Urinary bladder (tissue), 4 donors: ENCODE data around the gene SOX12. TPM values are rescaled to one million over a fixed set of nuclear protein-coding genes. Genes with fewer than 3 reads are reported as not detected.

ENCODE experiments used
- DNase-seq: peaks from one replicate; pipeline ENCODE4 v3.0.0-alpha.2; 2015; ENCODE audit errors: extremely low spot score
- H3K27ac ChIP-seq: one replicate; pipeline ENCODE4 v1.5.1; 2013; ENCODE audit warnings: low read depth, mild to moderate bottlenecking, moderate library complexity
- H3K36me3 ChIP-seq: one replicate; pipeline ENCODE4 v1.6.1; 2013; ENCODE audit warnings: mild to moderate bottlenecking, moderate library complexity; ENCODE audit not compliant: insufficient read depth
- H3K4me1 ChIP-seq: one replicate; pipeline ENCODE4 v1.6.1; 2013; ENCODE audit warnings: mild to moderate bottlenecking, moderate library complexity; ENCODE audit not compliant: insufficient read depth
- H3K4me3 ChIP-seq: one replicate; pipeline ENCODE4 v1.5.1; 2013; ENCODE audit warnings: low read depth, low read length
- WGBS: extraction: QIAGEN DNeasy Blood & Tissue Kit; methylation state at CpG from one replicate; pipeline ENCODE4 v1.1.7; 2013; 5-methylcytosine and 5-hydroxymethylcytosine counted together
- polyA plus RNA-seq: library from polyadenylated mRNA; stranded (reverse); fragments of 200-250 nt; gene quantifications from one replicate; pipeline ENCODE4 v1.2.3, GENCODE V29; 2013
- total RNA-seq: library from RNA; depleted of rRNA; stranded (reverse); fragments of >200 nt; gene quantifications from one replicate; pipeline ENCODE4 v1.2.3, GENCODE V29; 2014
- donor health status: healthy with polysubstance abuse.
- donor health status: healthy.

Gene SOX12
- total RNA-seq (3.4 TPM), polyA plus RNA-seq (11.1 TPM)

DNA sequence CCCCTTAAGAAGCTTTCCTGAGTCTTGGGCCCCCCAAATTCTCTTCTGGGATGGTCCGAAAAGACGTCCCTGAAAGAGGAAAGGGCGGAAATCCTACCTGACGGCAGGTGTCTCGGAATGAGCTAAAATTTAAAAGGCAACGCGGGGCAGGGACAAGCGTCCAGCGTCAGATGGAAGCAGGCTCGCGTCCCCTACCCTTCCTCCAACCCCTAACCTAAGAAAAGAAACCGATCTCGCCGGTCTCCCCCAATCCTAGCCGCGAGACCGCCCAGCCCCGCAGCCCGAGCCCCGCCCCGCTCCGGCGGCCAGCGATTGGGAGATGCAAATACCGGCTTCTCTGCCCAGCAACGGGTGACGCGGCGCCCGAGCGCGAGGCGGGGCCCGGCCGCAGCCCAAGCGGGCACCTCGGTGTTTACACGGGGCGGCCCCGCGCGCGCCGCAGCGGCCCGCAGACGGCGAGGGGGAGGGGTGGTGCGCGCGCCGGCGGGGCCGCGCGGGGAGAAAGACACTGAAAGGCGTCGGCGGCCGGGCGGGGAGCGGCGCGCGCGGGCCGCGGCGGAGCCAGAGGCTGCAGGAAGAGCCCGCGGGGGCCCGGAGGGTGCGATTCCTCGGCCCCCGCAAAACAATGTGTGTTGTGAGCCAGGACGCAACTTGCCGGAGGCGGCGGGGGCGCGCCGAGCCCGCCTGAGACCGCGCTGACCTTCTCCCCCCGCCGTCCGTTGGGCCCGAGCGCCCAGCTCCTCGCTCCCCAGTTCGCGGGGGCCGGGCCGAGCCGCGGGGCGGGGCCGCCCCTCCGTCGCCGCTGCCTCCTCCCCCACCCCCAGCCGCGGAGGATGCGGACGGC lies at the start of gene SOX12:
TSS of gene SOX12 (plus strand) at position 508 of the 844 bp plus-strand sequence. CDS start 373 bp downstream, outside the sequence.
- H3K4me1 ChIP-seq, result no peaks in the 10 kb centered on the region
- H3K36me3 ChIP-seq, result no peaks in the 10 kb centered on the region
- peak; percentile 86 for DNase-seq
- H3K27ac ChIP-seq, result peak within 1 kb of the TSS; percentile 94
- H3K4me3 ChIP-seq, result peak within 1 kb of the TSS; percentile 79
- under 1% methylated on average over 106 of the region's 106 CpGs for WGBS

DNA sequence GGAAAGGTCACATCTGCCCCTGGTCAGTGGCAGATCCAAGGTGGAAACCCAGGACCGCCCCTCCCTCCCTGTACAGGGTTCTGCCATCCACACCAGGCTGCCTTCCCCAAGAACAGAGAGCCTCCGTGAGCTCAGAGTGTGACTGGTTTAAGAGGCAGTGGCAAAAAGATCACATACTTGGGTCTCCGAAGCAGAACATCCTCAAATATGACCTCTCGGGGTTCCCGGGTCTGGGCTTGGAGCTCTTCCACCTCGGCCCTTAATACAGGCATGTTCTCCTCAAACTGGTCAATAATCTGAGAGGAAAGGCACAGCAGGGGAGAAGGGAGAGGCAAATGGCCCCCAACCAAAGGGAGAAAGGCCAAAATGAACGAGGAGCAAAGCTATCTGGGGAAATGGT lies 49.6 kb upstream of the SOX12 start:
- H3K4me1 ChIP-seq, result no peaks in the 10 kb centered on the region
- DNase-seq, result no peak
- no peak overlapping the region for H3K4me3 ChIP-seq
- H3K27ac ChIP-seq, result no peak overlapping the region
- WGBS, result 89% methylated on average over 7 of the region's 7 CpGs
- peaks cover 3% of the 10 kb centered on the region for H3K36me3 ChIP-seq

- no peaks in the 10 kb centered on the region for H3K4me1 ChIP-seq
- WGBS, result 91% methylated on average over 12 of the region's 12 CpGs
- H3K36me3 ChIP-seq, result peaks cover 3% of the 10 kb centered on the region
- no peak overlapping the region for H3K4me3 ChIP-seq
- no peak for DNase-seq
- H3K27ac ChIP-seq, result no peak overlapping the region
Measured at GRCh38 chr20:276620-277495, 48.5 kb upstream of the SOX12 start.

GRCh38 chr20:277496-277781 lies 47.9 kb upstream of the SOX12 start:
- Histone ChIP-seq H3K36me3 (peaks cover 3% of the 10 kb centered on the region), H3K4me3 (no peak overlapping the region), H3K27ac (no peak overlapping the region), H3K4me1 (no peaks in the 10 kb centered on the region)
- DNase-seq, result no peak
- 23% methylated on average over 3 of the region's 3 CpGs for WGBS

DNA sequence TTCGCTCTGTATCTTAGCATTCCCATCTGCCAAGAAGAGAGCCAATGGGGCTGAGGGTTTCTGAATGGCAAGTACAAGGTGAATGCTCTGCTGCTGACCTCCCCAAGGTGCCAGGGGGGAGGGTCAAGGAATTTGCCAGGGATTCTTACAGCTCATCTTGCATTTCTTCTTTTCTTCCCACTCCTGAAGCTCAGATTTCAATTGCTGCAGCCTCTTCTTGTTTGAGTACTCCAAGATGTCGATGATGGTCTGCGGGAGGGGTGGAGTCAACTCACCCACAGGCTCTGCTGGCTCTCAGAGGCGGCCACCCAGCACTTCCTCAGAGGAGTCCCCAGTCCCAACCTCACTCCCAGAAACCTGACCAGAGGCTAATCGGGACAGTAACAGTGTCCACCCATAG lies 47.2 kb upstream of the SOX12 start:
- 84% methylated on average over 5 of the region's 5 CpGs for WGBS
- H3K36me3 ChIP-seq, result peaks cover 3% of the 10 kb centered on the region
- H3K4me1 ChIP-seq, result no peaks in the 10 kb centered on the region
- no peak overlapping the region for H3K27ac ChIP-seq
- H3K4me3 ChIP-seq, result no peak overlapping the region
- DNase-seq, result no peak

GRCh38 chr20:278607-279571 lies 46.5 kb upstream of the SOX12 start:
- H3K36me3 ChIP-seq, result peaks cover 3% of the 10 kb centered on the region
- H3K27ac ChIP-seq, result no peak overlapping the region
- H3K4me3 ChIP-seq, result no peak overlapping the region
- 70% methylated on average over 73 of the region's 88 CpGs for WGBS
- DNase-seq, result no peak
- no peaks in the 10 kb centered on the region for H3K4me1 ChIP-seq

DNA sequence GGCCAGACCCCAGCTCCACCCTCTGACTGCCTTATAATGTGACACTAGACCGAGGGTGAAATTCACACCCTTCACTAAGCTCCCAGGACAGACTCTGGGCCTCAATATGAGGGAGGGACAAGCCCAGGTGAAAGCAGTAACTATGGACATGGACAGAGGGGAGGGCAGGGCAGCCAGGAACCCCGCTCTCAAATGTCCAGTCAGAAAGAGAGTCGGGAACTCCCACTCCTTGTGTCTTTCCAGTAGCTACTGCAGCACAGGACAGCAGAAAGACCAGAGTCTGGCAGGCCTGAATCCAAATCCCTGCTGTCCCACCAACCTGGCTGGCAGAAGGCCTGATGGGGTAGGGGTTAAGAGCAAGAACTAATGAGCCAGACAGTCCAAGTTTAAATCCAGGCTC lies 41.2 kb upstream of the SOX12 start:
- H3K4me3 ChIP-seq, result no peak overlapping the region
- 61% methylated on average over 3 of the region's 3 CpGs for WGBS
- no peaks in the 10 kb centered on the region for H3K36me3 ChIP-seq
- H3K27ac ChIP-seq, result no peak overlapping the region
- H3K4me1 ChIP-seq, result no peaks in the 10 kb centered on the region
- DNase-seq, result no peak

DNA sequence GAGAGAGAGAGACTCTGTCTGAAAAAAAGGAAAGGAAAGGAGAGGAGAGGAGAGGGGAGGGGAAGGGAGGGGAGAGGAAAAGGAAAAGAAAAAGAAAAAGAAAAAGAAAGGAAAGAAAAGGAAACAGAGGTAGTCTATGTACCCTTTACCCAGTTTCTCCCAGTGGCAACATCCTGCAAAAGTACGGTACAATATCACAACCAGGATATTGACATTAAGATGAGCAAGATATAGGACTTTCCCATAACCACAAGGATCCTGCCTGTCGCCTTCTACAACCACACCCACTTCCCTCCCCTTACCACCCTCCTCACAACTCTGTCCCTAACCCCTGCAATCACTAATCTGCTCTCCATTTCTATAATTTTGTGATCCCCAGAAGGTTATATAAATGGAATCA lies 38.8 kb upstream of the SOX12 start:
- no peak overlapping the region for H3K4me3 ChIP-seq

DNA sequence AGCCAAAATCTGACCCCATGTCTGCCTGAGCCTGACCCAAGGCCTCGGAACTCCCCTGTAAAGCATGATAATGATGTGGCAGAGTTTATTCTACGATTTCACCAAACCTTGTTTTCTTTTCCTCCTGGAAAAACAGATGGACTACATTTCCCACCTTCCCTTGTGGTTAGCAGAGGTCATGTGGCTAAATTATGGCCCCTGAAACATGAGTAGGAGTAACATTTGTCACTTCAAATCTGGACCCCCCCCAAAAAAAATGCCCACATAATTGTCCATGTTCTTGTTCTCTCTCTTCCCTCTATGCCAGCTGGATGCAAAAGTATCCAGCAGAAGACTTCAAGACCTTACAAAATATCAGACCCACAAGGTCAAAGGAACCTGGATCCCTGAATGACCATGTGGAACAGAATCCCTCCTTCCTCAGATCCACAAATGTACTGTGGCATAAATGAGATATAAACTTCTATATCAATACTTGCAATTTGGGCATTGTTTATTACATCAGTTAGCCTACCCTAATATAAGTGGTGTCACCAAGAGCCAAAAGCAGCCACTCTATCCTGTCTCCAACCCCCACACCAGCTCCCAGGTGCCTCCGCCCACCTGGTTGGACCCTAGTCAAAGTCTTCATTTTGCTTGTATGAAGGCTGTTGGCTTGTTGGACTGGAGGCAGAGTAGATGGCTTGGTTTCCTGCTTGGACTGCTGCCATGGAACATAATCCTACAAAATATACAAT lies 36.2 kb upstream of the SOX12 start:
- no peaks in the 10 kb centered on the region for H3K36me3 ChIP-seq
- H3K4me3 ChIP-seq, result peak overlapping the region; percentile 47
- no peaks in the 10 kb centered on the region for H3K4me1 ChIP-seq
- H3K27ac ChIP-seq, result no peak overlapping the region
- 84% methylated on average over 3 of the region's 3 CpGs for WGBS
- DNase-seq, result no peak

More for the DNA sequence above, 38.8 kb upstream of the SOX12 start:
- Histone ChIP-seq H3K27ac (no peak overlapping the region), H3K36me3 (no peaks in the 10 kb centered on the region), H3K4me1 (no peaks in the 10 kb centered on the region)
- 87% methylated on average over 2 of the region's 2 CpGs for WGBS
- DNase-seq, result no peak

- Histone ChIP-seq H3K4me3 (peak overlapping the region; percentile 47), H3K36me3 (no peaks in the 10 kb centered on the region), H3K4me1 (no peaks in the 10 kb centered on the region), H3K27ac (no peak overlapping the region)
- WGBS, result 43% methylated on average over 2 of the region's 2 CpGs
- no peak for DNase-seq
Measured at GRCh38 chr20:289693-290083, 35.7 kb upstream of the SOX12 start.

DNA sequence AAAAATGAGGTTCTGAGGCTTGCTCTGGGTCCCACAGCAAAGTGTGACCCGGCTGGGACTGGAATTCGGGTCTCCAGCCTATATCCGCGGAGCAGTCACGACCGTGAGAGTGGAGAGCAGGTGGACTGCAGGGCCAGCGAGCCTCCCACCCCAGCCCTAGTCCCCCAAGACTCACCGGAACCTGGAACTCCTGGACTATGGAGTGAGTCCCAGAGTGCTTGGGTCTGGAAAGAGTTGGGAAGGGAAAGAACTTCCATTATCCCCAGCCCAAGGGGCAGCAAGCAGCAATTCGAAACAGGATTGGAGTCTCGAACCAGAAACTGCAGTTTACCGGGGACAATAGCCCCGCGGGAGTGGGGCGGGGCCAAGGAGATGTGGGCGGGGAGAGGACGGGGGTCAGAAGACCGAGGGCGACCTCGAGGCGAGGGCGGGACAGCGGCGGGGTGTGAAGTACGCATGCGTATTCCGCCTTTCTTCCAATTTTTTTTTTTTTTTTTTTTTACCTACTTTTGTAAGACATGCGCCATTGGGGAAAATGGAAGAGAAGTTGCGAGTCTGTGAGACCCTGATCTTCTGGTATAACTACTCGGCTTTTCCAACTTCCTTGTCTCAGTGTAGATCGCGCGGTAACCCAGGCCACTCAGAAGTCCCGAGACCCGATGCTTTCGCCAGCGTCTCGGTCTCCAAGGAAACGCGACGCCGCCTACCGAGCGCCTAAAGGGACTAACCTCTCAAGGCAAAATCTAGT lies 35.1 kb upstream of the SOX12 start, which contains the start of gene C20orf96:
TSS of gene C20orf96 (minus strand) at position 667 of the 748 bp plus-strand sequence. CDS start at position 527, 140 bp downstream.
- H3K36me3 ChIP-seq, result no peaks in the 10 kb centered on the region

DNA sequence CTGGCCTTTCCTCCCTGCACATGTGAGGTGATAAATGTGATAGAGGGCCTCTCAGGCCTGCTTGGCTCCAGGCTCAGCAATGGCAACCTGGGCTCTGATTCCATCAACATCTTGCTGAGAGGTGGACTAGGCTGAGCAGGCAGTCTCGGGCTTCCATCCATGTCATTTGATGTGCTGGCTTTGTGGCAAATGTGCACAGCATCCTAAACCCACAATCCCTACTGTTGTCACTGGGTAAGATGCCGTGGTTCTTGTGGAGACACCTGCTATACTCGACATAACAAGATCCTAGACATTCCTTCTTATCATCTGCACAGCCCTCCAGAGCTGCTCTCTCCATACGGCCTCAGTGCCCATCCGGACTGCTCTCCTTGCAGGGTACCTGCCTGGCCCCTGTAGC lies 30.8 kb upstream of the SOX12 start:
- H3K27ac ChIP-seq, result no peak overlapping the region
- WGBS, result 90% methylated on average over 5 of the region's 5 CpGs
- no peak for DNase-seq
- H3K4me1 ChIP-seq, result no peaks in the 10 kb centered on the region
- no peak overlapping the region for H3K4me3 ChIP-seq
- no peaks in the 10 kb centered on the region for H3K36me3 ChIP-seq

More for the DNA sequence above, 35.1 kb upstream of the SOX12 start, which contains the start of gene C20orf96:
- Histone ChIP-seq H3K4me1 (no peaks in the 10 kb centered on the region), H3K4me3 (peak within 1 kb of the TSS; percentile 47), H3K27ac (peak within 1 kb of the TSS; percentile 51)
- DNase-seq, result peak; percentile 85
- under 1% methylated on average over 43 of the region's 43 CpGs for WGBS
